ENCODE results near the gene OSBPL3. TPM values are rescaled to one million over a fixed set of nuclear protein-coding genes. Genes with fewer than 3 reads are reported as not detected.
"Not testable (repeated sequence)": the region's sequence is repeated elsewhere in the genome, so short reads cannot be mapped to it uniquely, and the experiment has no call there.

Gene OSBPL3
- total and polyA plus RNA-seq, 12 donors = 1.1 to 8.4 (median 3.1) TPM

- WGBS, 4 donors = 87 to 93% (median 90%) methylated on average over 3 of the region's 3 CpGs
- H3K36me3 ChIP-seq (replicated peaks in 1 of 2) = no peaks in the 10 kb centered on the region
- H3K27me3 ChIP-seq = no peaks in the 10 kb centered on the region
- no peak overlapping the region for H3K27ac ChIP-seq
- H3K9me3 ChIP-seq (replicated peaks in 1 of 3) = no peaks in the 10 kb centered on the region
- intact Hi-C loops (cut with DNase I) = no loop called here
- H3K4me1 ChIP-seq (replicated peaks in 1 of 2) = no peaks in the 10 kb centered on the region
- H3K4me3 ChIP-seq = no peak overlapping the region
- no peak for DNase-seq
- TF ChIP-seq POLR2A (IDR thresholded peaks at IDR 0.05) (no peak), CTCF (IDR thresholded peaks at IDR 0.05) (no peak)
Measured at GRCh38 chr7:24799506-24799905, 180.5 kb downstream of the OSBPL3 start.

GRCh38 chr7:24798261-24798660 lies 181.7 kb downstream of the OSBPL3 start:
- 70 to 82% (median 74%) methylated on average over 4 of the region's 4 CpGs for WGBS, 4 donors
- Histone ChIP-seq H3K4me3 (no peak overlapping the region), H3K4me1 (replicated peaks in 1 of 2) (no peaks in the 10 kb centered on the region), H3K27ac (no peak overlapping the region), H3K9me3 (replicated peaks in 1 of 3) (no peaks in the 10 kb centered on the region), H3K27me3 (no peaks in the 10 kb centered on the region), H3K36me3 (replicated peaks in 1 of 2) (no peaks in the 10 kb centered on the region)
- intact Hi-C loops (cut with DNase I) = no loop called here
- no peak for DNase-seq
- TF ChIP-seq CTCF (IDR thresholded peaks at IDR 0.05) (no peak), POLR2A (IDR thresholded peaks at IDR 0.05) (no peak)

GRCh38 chr7:24797270-24797669 lies 182.7 kb downstream of the OSBPL3 start:
- DNase-seq = no peak
- 80 to 91% (median 81%) methylated on average over 4 of the region's 4 CpGs for WGBS, 4 donors
- Histone ChIP-seq H3K4me3 (no peak overlapping the region), H3K4me1 (replicated peaks in 1 of 2) (no peaks in the 10 kb centered on the region), H3K27ac (no peak overlapping the region), H3K9me3 (replicated peaks in 1 of 3) (no peaks in the 10 kb centered on the region), H3K36me3 (replicated peaks in 1 of 2) (no peaks in the 10 kb centered on the region), H3K27me3 (no peaks in the 10 kb centered on the region)
- intact Hi-C loops (cut with DNase I) = no loop called here
- no peak for TF ChIP-seq CTCF (IDR thresholded peaks at IDR 0.05)
- TF ChIP-seq POLR2A (IDR thresholded peaks at IDR 0.05) = no peak

- Histone ChIP-seq H3K27ac (no peak overlapping the region), H3K9me3 (replicated peaks in 1 of 3) (no peaks in the 10 kb centered on the region), H3K36me3 (replicated peaks in 1 of 2) (no peaks in the 10 kb centered on the region), H3K4me1 (replicated peaks in 1 of 2) (no peaks in the 10 kb centered on the region), H3K4me3 (no peak overlapping the region), H3K27me3 (no peaks in the 10 kb centered on the region)
- DNase-seq = no peak
- TF ChIP-seq POLR2A (IDR thresholded peaks at IDR 0.05) = no peak
- intact Hi-C loops (cut with DNase I) = no loop called here
- 78 to 92% (median 91%) methylated on average over 9 of the region's 9 CpGs for WGBS, 4 donors
Measured at GRCh38 chr7:24795407-24795767, 184.6 kb downstream of the OSBPL3 start.

- H3K27me3 ChIP-seq; H3K9me3 ChIP-seq (replicated peaks in 1 of 3); H3K4me1 ChIP-seq (replicated peaks in 1 of 2); H3K36me3 ChIP-seq (replicated peaks in 1 of 2); intact Hi-C loops (cut with DNase I); DNase-seq; H3K4me3 ChIP-seq; H3K27ac ChIP-seq: not testable (repeated sequence)
- 92 to 97% (median 94%) methylated on average over 22 of the region's 22 CpGs for WGBS, 4 donors
Measured at GRCh38 chr7:24794751-24795406, 185.1 kb downstream of the OSBPL3 start.
